HG02642 (cell line): ENCODE results near the gene YAF2.
"Not testable (repeated sequence)": the region's sequence is repeated elsewhere in the genome, so short reads cannot be mapped to it uniquely, and the experiment has no call there.

Experiments used
- ATAC-seq: cut with Tn5 transposase; IDR thresholded peaks from one replicate; pipeline ENCODE4 v1.9.1; 2021; ENCODE audit warnings: mild to moderate bottlenecking; ENCODE audit not compliant: unreplicated experiment, poor library complexity

YAF2 gene

GRCh38 chr12:42204362-42204761, 33.7 kb downstream of the YAF2 start:
- ATAC-seq = no peak

- ATAC-seq = no peak
These were observed 37.0 kb downstream of the YAF2 start for GRCh38 chr12:42201063-42201462.

GRCh38 chr12:42199007-42199406, 39.0 kb downstream of the YAF2 start:
- ATAC-seq = no peak

- ATAC-seq = no peak
These were observed 41.1 kb downstream of the YAF2 start for GRCh38 chr12:42196723-42197603.

GRCh38 chr12:42192686-42193085, 45.4 kb downstream of the YAF2 start:
- no peak for ATAC-seq

- ATAC-seq = no peak
These were observed 45.8 kb downstream of the YAF2 start for GRCh38 chr12:42192258-42192657.

GRCh38 chr12:42190376-42190775, 47.7 kb downstream of the YAF2 start:
- no peak for ATAC-seq

GRCh38 chr12:42188275-42188674, 49.8 kb downstream of the YAF2 start:
- ATAC-seq = not testable (repeated sequence)

GRCh38 chr12:42187799-42188198, 50.2 kb downstream of the YAF2 start:
- ATAC-seq = no peak

GRCh38 chr12:42186793-42187192, 51.3 kb downstream of the YAF2 start:
- no peak for ATAC-seq

- no peak for ATAC-seq
These were observed 55.7 kb downstream of the YAF2 start for GRCh38 chr12:42182394-42182793.

GRCh38 chr12:42180990-42181596, 57.0 kb downstream of the YAF2 start:
- ATAC-seq = no peak

- no peak for ATAC-seq
These were observed 59.9 kb downstream of the YAF2 start for GRCh38 chr12:42178101-42178500.

GRCh38 chr12:42174978-42175377, 63.1 kb downstream of the YAF2 start:
- no peak for ATAC-seq

- no peak for ATAC-seq
These were observed 64.0 kb downstream of the YAF2 start for GRCh38 chr12:42173961-42174521.

GRCh38 chr12:42172441-42173210, 65.4 kb downstream of the YAF2 start:
- no peak for ATAC-seq

- ATAC-seq = no peak
These were observed 70.3 kb downstream of the YAF2 start for GRCh38 chr12:42167711-42168110.

GRCh38 chr12:42166501-42166900, 71.5 kb downstream of the YAF2 start:
- no peak for ATAC-seq

GRCh38 chr12:42163913-42164312, 74.1 kb downstream of the YAF2 start:
- ATAC-seq = no peak

- ATAC-seq = no peak
These were observed 75.1 kb downstream of the YAF2 start for GRCh38 chr12:42162965-42163364.

GRCh38 chr12:42162193-42162592, 75.9 kb downstream of the YAF2 start:
- ATAC-seq = no peak
